ENCODE measurements around the gene CFDP1.

The CFDP1 gene

GRCh38 chr16:75477680-75478473, 44.6 kb upstream of the CFDP1 start:
- H3K4me3 ChIP-seq (ENCODE audit: low read length), result no peak overlapping the region
- no peak for TF ChIP-seq CTCF (IDR thresholded peaks at IDR 0.05; ENCODE audit: insufficient read depth, low read depth, low read length, missing control alignments)
- peak; percentile 34 for DNase-seq (ENCODE audit: low read depth)

DNA sequence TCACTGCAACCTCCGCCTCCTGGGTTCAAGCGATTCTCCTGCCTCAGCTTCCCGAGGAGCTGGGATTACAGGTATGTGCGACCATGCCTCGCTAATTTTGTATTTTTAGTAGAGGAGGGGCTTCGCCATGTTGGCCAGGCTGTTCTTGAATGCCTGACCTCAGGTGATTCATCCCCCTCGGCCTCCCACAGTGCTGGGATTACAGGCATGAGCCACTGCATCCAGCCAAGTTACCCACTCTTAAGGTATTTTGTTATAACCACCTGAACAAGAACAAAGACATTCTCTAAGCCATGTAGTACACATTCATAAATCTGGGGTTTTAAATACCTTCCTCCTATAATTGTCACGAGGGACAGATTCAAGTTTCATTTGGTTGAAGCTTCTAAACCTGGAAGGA, 43.5 kb upstream of the CFDP1 start:
- TF ChIP-seq CTCF (IDR thresholded peaks at IDR 0.05; ENCODE audit: insufficient read depth, low read depth, low read length, missing control alignments), result no peak
- DNase-seq (ENCODE audit: low read depth), result no peak
- no peak overlapping the region for H3K4me3 ChIP-seq (ENCODE audit: low read length)

- DNase-seq (ENCODE audit: low read depth), result no peak
- no peak for TF ChIP-seq CTCF (IDR thresholded peaks at IDR 0.05; ENCODE audit: insufficient read depth, low read depth, low read length, missing control alignments)
- no peak overlapping the region for H3K4me3 ChIP-seq (ENCODE audit: low read length)
These were observed 42.1 kb upstream of the CFDP1 start for GRCh38 chr16:75475420-75475847.

DNA sequence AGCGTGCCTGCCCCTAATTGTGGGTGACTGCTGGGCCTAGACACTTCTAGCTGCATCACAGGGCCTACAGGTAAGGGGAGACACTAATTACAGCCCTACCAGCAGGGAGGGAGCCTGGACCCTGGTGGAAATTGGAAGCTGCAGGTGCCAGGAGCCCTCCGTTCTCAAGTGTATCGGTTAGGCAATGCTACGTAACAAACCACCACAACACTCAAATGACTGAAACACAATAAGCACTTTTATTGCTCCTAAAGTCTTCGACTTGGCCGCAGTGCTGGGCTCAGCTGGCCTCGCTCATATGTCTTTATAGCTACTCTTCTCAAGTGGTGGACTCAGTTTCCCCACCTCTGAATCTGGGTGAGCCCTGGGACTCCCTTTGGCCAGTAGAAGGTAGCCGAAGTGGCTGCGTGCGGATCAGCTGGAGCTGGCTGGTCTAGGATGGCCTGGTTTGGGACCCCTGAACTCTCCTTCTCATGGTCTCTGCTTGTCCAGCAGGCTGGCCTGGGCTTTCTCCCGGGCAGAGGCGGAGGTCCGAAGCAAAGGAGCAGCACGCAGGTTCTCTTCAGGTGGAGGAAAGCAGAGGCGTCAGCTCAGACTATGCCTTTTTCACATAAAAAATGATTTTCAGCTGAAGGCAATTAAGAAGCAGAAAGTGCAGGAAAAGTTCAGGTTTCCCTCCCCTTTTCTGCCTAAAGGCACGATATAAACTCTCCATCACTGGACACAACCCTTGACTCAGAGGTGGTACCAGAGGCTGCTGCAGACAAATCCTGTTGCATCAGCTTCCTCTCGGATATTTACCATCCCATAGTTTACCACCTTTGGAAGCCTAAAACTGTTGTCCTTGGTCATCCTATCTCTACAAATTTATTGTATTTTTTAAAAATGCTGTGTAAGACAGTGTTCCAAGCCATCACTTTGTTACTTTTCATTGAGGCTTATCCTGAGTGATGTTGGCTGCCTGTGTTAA, 39.9 kb upstream of the CFDP1 start:
- DNase-seq (ENCODE audit: low read depth), result no peak
- H3K4me3 ChIP-seq (ENCODE audit: low read length), result no peak overlapping the region
- no peak for TF ChIP-seq CTCF (IDR thresholded peaks at IDR 0.05; ENCODE audit: insufficient read depth, low read depth, low read length, missing control alignments)

DNA sequence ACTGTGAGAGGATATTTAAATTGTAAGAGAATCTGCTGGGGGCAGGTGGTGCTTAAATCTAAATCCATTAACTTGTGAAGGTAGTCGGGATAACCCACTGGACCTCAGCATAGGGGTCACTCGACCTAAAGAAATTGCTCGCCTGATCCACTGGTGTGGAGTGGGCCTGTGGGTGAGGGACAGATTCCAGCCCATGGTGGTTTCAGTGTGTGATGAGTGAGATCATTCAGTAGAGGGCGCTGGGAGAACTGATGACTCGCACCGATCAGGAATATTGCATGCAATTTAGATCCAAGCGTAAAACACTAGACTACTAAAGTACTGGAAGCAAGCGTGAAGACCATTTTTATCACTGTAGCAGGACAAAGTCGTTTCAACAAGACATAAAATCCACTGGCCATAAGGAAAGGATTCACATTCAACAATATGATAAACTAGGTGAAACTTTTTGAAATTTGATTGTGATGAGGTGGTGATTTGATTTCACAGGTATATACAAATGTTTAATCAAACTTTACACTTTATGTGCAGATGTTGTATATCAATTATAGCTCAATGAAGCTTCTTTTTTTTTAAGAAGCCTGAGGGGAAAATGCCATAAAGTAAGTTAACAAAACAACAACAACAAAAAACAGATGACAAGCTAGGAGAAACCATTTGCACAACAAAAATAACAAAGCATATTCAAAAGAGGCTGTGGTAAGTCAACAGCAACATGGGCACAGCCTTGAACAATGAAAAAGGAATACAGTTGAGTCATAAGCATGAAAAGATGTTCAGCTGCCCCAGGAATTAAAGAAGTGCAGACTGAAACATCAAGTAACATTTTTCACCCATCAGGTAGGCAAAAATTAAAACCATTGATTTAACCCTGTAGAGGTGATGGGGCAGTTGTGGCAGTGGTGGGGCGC, 38.7 kb upstream of the CFDP1 start:
- TF ChIP-seq CTCF (IDR thresholded peaks at IDR 0.05; ENCODE audit: insufficient read depth, low read depth, low read length, missing control alignments), result peak; percentile 85
- no peak overlapping the region for H3K4me3 ChIP-seq (ENCODE audit: low read length)
- peak; percentile 71 for DNase-seq (ENCODE audit: low read depth)

DNA sequence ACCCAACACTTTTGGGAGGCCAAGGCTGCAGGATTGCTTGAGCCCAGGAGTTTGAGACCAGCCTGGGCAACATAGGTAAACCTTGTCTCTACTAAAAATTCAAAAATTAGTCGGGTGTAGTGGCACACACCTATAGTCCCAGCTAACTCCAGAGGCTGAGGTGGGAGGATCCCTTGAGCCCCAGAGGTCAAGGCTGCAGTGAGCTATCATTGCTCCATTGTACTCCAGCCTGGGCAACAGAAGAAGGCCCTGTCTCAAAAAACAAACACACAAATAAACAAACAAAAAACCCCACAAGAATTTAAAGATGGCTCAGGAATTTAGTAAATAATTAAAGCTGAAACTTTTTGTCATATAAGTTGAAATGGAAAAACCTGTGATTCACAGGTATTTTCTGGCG, 33.5 kb upstream of the CFDP1 start:
- no peak overlapping the region for H3K4me3 ChIP-seq (ENCODE audit: low read length)
- no peak for DNase-seq (ENCODE audit: low read depth)
- no peak for TF ChIP-seq CTCF (IDR thresholded peaks at IDR 0.05; ENCODE audit: insufficient read depth, low read depth, low read length, missing control alignments)

Data from epithelial cell of esophagus (primary cell).